Astrocyte of the spinal cord (primary cell): ENCODE data around the gene SHB.

Source experiments
- DNase-seq: peaks from one replicate; pipeline ENCODE4 v3.0.0; 2011; ENCODE audit warnings: low read depth, low spot score
- H3K4me3 ChIP-seq: 2 replicates; pipeline ENCODE4 v1.5.1; 2011; ENCODE audit warnings: low read depth, mild to moderate bottlenecking, low read length, moderate library complexity
- CTCF ChIP-seq: IDR thresholded peaks from 2 replicates; pipeline ENCODE4 v1.5.1; 2012; ENCODE audit warnings: low read depth, mild to moderate bottlenecking, low read length, inconsistent platforms
- in situ Hi-C: cut with HindIII; loops from 2 replicates; pipeline ENCODE4 v1.10.0; 2017; ENCODE audit warnings: low sequenced_read_pairs

Gene SHB

GRCh38 chr9:37952731-37953130 is 116.3 kb downstream of the SHB start:
- no peak overlapping the region for H3K4me3 ChIP-seq
- in situ Hi-C loops, result no loop called here
- peak; percentile 59 for DNase-seq

GRCh38 chr9:37951671-37952449 is 117.2 kb downstream of the SHB start:
- DNase-seq, result no peak
- no peak for TF ChIP-seq CTCF
- in situ Hi-C loops, result no loop called here
- H3K4me3 ChIP-seq, result no peak overlapping the region

More at GRCh38 chr9:37952731-37953130, 116.3 kb downstream of the SHB start:
- TF ChIP-seq CTCF, result no peak

- H3K4me3 ChIP-seq, result no peak overlapping the region
- in situ Hi-C loops, result no loop called here
- DNase-seq, result no peak
- TF ChIP-seq CTCF, result no peak
Observed at GRCh38 chr9:37950561-37950960, 118.5 kb downstream of the SHB start.

- in situ Hi-C loops, result no loop called here
- no peak overlapping the region for H3K4me3 ChIP-seq
- DNase-seq, result no peak
- TF ChIP-seq CTCF, result no peak
Observed at GRCh38 chr9:37949576-37949975, 119.5 kb downstream of the SHB start.

GRCh38 chr9:37948417-37948980 is 120.5 kb downstream of the SHB start:
- in situ Hi-C loops, result no loop called here
- DNase-seq, result no peak
- TF ChIP-seq CTCF, result no peak
- H3K4me3 ChIP-seq, result no peak overlapping the region

GRCh38 chr9:37947977-37948376 is 121.0 kb downstream of the SHB start:
- in situ Hi-C loops, result no loop called here
- DNase-seq, result no peak
- H3K4me3 ChIP-seq, result no peak overlapping the region
- TF ChIP-seq CTCF, result no peak
